Inflammatory macrophage treated with lipopolysaccharide for 4 hours (primary cell): ENCODE results near the gene MINDY1.

ENCODE experiments used
- DNase-seq: peaks from one replicate; pipeline ENCODE4 v3.0.0-alpha.2; 2020

The MINDY1 gene

DNA sequence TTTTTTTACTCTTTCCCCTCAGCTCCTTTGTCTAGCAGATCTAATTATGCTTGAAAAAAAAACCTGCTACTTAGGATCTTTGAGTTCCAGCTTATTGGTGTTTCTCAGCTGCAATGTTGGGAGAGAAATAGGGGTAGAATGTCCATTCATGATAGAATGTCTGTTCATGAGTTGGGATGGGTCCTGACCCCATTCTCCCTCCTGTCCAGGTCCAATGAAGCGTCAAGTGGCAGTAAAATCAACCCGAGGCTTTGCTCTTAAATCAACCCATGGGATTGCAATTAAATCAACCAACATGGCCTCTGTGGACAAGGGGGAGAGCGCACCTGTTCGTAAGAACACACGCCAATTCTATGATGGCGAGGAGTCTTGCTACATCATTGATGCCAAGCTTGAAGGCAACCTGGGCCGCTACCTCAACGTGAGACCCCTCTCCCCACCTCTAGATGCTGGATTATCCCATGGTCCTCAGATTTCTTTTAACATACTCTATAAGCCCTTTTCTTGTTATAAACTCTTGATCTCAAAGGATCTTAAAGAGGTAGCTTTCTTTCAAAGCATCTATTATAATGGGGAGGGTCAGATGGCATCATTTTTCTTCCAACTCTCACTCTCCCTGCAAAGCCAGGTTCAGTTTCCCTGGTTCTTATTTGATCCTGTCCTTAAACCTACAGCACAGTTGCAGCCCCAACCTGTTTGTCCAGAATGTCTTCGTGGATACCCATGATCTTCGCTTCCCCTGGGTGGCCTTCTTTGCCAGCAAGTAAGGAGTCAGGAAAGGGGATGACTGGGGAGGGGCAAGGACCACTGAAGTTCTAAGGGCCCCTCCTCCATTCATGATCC lies 43.2 kb downstream of the MINDY1 start:
- no peak for DNase-seq

DNA sequence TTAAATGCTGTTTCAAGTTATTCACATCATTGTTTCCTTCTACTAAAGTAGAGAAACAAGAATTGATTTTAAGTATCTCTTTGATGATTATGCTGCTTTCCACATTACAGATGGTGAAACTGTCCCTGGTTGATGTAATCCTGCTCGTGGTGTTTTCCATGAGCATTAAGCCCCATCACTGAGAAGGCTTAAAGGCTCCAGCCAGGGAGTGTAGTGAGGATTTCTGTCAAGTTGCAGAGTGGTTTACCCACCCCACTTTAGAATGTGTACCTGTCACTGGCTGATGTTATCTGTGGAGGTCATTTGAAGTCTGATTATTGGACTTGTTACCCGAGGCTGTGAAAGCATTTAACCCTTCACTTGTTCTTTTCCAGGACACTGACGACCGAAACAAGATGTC lies 44.9 kb downstream of the MINDY1 start:
- no peak for DNase-seq

DNA sequence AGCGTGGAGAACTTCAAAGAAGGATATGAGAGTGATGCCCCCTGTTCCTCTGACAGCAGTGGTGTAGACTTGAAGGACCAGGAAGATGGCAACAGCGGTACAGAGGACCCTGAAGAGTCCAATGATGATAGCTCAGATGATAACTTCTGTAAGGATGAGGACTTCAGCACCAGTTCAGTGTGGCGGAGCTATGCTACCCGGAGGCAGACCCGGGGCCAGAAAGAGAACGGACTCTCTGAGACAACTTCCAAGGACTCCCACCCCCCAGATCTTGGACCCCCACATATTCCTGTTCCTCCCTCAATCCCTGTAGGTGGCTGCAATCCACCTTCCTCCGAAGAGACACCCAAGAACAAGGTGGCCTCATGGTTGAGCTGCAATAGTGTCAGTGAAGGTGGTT lies 46.1 kb downstream of the MINDY1 start:
- no peak for DNase-seq

DNA sequence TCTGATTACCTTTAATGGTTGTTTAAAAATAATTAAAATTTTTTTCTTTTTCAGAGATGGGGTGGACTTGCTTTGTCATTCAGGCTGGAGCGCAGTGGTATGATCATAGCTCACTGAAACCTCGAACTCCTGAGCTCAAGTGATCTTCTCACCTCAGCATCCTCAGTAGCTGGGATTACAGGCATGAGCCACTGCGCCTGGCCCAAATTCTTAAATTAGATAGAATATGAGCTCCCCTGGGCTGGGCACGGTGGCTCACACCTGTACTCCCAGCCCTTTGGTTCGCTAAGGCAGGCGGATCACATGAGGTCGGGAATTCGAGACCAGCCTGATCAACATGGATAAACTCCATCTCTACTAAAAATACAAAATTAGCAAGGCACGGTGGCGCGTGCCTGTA lies 49.0 kb downstream of the MINDY1 start:
- DNase-seq, result no peak

DNA sequence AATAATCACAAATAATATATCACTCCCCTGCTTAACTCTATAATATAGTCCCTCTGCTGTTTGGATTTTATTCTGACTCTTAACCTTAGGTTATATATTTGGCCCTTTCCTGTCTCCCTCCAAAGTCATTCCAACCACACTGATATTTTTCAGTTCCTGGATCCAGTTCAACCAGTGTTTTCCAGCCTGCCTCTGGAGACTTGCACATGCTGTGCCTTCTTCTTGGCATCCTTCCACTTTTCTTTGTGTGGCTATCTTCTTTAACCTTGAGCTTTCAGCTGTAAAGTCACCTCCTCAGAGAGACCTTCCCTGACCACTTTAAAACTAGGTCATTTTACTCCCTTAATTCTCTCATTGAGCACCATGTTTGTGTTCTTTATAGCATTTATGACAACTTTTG lies 51.4 kb downstream of the MINDY1 start:
- no peak for DNase-seq

DNA sequence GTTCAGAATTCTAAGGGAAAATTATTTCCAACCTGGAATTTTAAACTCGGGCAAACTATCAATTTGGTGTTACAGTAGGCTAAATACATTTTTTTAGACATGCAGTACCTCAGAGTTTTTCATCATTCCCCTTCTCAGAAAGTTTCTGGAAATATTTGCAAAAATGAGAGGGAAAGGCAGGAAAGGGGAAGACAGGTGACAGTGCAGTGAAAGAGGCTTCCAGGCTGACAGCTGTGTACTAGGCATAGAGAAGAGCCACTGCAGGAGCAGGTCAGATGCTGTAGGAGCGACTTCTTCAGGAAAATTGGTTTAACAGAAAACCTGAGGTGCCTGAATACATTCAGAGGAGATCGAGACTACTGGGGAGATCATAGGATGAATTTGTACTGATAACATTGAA lies 52.0 kb downstream of the MINDY1 start:
- DNase-seq, result no peak
